ENCODE measurements around the gene KCNIP3.
A peak's percentile ranks its signal among the peaks of the same experiment; 100 is the strongest.

KCNIP3 gene

GRCh38 chr2:95345563-95346230 lies 48.5 kb downstream of the KCNIP3 start (continued):
- peak; percentile 83 for TF ChIP-seq HIC1 (tag by site-specific recombination; IDR thresholded peaks at IDR 0.05)
- no peak for TF ChIP-seq TRIM28 (IDR thresholded peaks at IDR 0.05; ENCODE audit: borderline replicate concordance, low read length)
- no peak for TF ChIP-seq WT1 (tag by site-specific recombination; IDR thresholded peaks at IDR 0.05)
- peak; percentile 56 for TF ChIP-seq SP2 (tag by site-specific recombination; IDR thresholded peaks at IDR 0.05)
- no peak for TF ChIP-seq BCL11A (tag by site-specific recombination; IDR thresholded peaks at IDR 0.05; ENCODE audit: low read depth)
- no peak for TF ChIP-seq ZNF624 (tag by site-specific recombination; IDR thresholded peaks at IDR 0.05)
- TF ChIP-seq ZFP69B (tag by site-specific recombination; IDR thresholded peaks at IDR 0.05), result no peak
- peak; percentile 21; the same call in 1 of the 2 replicates for TF ChIP-seq KLF7 (tag by site-specific recombination; IDR thresholded peaks at IDR 0.05; ENCODE audit: borderline replicate concordance)
- TF ChIP-seq ZNF426 (tag by site-specific recombination; IDR thresholded peaks at IDR 0.05), result no peak
- no peak for TF ChIP-seq TCF7L2 (IDR thresholded peaks at IDR 0.05; ENCODE audit: borderline replicate concordance, low read depth, low read length)
- TF ChIP-seq ZBTB17 (tag by site-specific recombination; IDR thresholded peaks at IDR 0.05), result peak; percentile 52
- TF ChIP-seq REPIN1 (tag by site-specific recombination; IDR thresholded peaks at IDR 0.05; ENCODE audit: low read depth), result no peak
- TF ChIP-seq ZNF404 (tag by site-specific recombination; IDR thresholded peaks at IDR 0.05), result no peak
- no peak for TF ChIP-seq ZNF26 (tag by site-specific recombination; IDR thresholded peaks at IDR 0.05)
- no peak for TF ChIP-seq YY1 (tag by site-specific recombination; IDR thresholded peaks at IDR 0.05)
- no peak for TF ChIP-seq ZNF623 (tag by site-specific recombination; IDR thresholded peaks at IDR 0.05)
- TF ChIP-seq ZNF121 (tag by site-specific recombination; IDR thresholded peaks at IDR 0.05), result no peak
- TF ChIP-seq ZNF223 (tag by site-specific recombination; IDR thresholded peaks at IDR 0.05), result no peak
- TF ChIP-seq ZNF214 (tag by site-specific recombination; IDR thresholded peaks at IDR 0.05; ENCODE audit: borderline replicate concordance), result no peak
- TF ChIP-seq ZNF362 (tag by site-specific recombination; IDR thresholded peaks at IDR 0.05), result no peak
- TF ChIP-seq ZNF692 (tag by site-specific recombination; IDR thresholded peaks at IDR 0.05), result no peak; the same call in 1 of the 2 replicates
- TF ChIP-seq ZNF785 (tag by site-specific recombination; IDR thresholded peaks at IDR 0.05), result no peak
- peak; percentile 64 for TF ChIP-seq ZNF341 (tag by site-specific recombination; IDR thresholded peaks at IDR 0.05; ENCODE audit: low read depth)
- TF ChIP-seq ZNF530 (tag by site-specific recombination; IDR thresholded peaks at IDR 0.05; ENCODE audit: low read depth), result no peak
- TF ChIP-seq ZBTB21 (tag by site-specific recombination; IDR thresholded peaks at IDR 0.05), result no peak
- no peak for TF ChIP-seq ZNF513 (tag by site-specific recombination; IDR thresholded peaks at IDR 0.05)
- no peak for TF ChIP-seq BCL11B (tag by site-specific recombination; IDR thresholded peaks at IDR 0.05; ENCODE audit: low read depth)
- TF ChIP-seq YY2 (tag by site-specific recombination; IDR thresholded peaks at IDR 0.05), result no peak
- TF ChIP-seq ZNF549 (tag by site-specific recombination; IDR thresholded peaks at IDR 0.05), result no peak
